GM21423 (cell line): ENCODE measurements around the gene TM4SF4.

Experiments
- ATAC-seq: cut with Tn5 transposase; IDR thresholded peaks from one replicate; pipeline ENCODE4 v1.9.1; 2021; ENCODE audit warnings: mild to moderate bottlenecking, moderate library complexity; ENCODE audit not compliant: unreplicated experiment

Gene TM4SF4

GRCh38 chr3:149481056-149481455 is 6.6 kb downstream of the TM4SF4 start:
- no peak for ATAC-seq

GRCh38 chr3:149481491-149481890 is 7.0 kb downstream of the TM4SF4 start:
- ATAC-seq, result no peak

- no peak for ATAC-seq
Observed at GRCh38 chr3:149486726-149487125, 12.2 kb downstream of the TM4SF4 start.

GRCh38 chr3:149487598-149488197 is 13.2 kb downstream of the TM4SF4 start:
- peak; percentile 69 for ATAC-seq

GRCh38 chr3:149489060-149489690 is 14.7 kb downstream of the TM4SF4 start:
- no peak for ATAC-seq

GRCh38 chr3:149490260-149490971 is 15.9 kb downstream of the TM4SF4 start:
- no peak for ATAC-seq

GRCh38 chr3:149493315-149494021 is 19.0 kb downstream of the TM4SF4 start:
- no peak for ATAC-seq

- ATAC-seq, result no peak
Observed at GRCh38 chr3:149494022-149494758, 19.7 kb downstream of the TM4SF4 start.

- ATAC-seq, result no peak
Observed at GRCh38 chr3:149494759-149495580, 20.5 kb downstream of the TM4SF4 start.

GRCh38 chr3:149495581-149496125 is 21.2 kb downstream of the TM4SF4 start:
- ATAC-seq, result no peak

GRCh38 chr3:149496891-149497290 is 22.4 kb downstream of the TM4SF4 start:
- ATAC-seq, result no peak

- ATAC-seq, result no peak
Observed at GRCh38 chr3:149497966-149498670, 23.6 kb downstream of the TM4SF4 start.

- ATAC-seq, result no peak
Observed at GRCh38 chr3:149501524-149501923, 27.0 kb downstream of the TM4SF4 start.

GRCh38 chr3:149502438-149502837 is 27.9 kb downstream of the TM4SF4 start:
- no peak for ATAC-seq

GRCh38 chr3:149506540-149506939 is 32.0 kb downstream of the TM4SF4 start:
- ATAC-seq, result no peak

- no peak for ATAC-seq
Observed at GRCh38 chr3:149506965-149507364, 32.5 kb downstream of the TM4SF4 start.

- no peak for ATAC-seq
Observed at GRCh38 chr3:149507491-149508324, 33.2 kb downstream of the TM4SF4 start.

- ATAC-seq, result no peak
Observed at GRCh38 chr3:149509526-149509925, 35.0 kb downstream of the TM4SF4 start.
